Measurements from ENCODE around the gene HIGD1C. TPM values are rescaled to one million over a fixed set of nuclear protein-coding genes. Genes with fewer than 3 reads are reported as not detected.
"Not testable (repeated sequence)": the region's sequence is repeated elsewhere in the genome, so short reads cannot be mapped to it uniquely, and the experiment has no call there.

HIGD1C gene
- total RNA-seq, 1 experiment from 2014 or later, result not detected

DNA sequence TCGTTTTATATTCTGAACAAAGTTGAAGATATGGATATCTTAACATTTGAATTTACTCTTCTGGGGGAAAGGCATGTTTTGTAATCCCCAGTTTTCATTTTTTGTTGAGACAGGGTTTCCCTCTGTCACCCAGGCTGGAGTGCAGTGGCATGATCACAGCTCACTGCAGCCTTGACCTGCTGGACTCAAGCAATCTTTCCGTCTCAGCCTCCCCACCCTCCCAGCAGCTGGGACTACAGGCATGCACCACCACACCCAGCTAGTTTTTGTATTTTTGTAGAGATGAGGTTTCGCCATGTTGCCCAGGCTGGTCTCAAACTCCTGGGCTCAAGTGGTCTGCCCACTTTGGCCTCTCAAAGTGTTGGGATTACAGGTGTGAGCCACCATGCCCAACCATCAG is 25.4 kb upstream of the HIGD1C start:
- peaks cover 23% of the 10 kb centered on the region for H3K4me1 ChIP-seq
- not testable (repeated sequence) for H3K9me3 ChIP-seq (replicated peaks); H3K4me3 ChIP-seq; H3K36me3 ChIP-seq; H3K27me3 ChIP-seq; DNase-seq; H3K27ac ChIP-seq

- H3K4me1 ChIP-seq, result peaks cover 23% of the 10 kb centered on the region
- DNase-seq, result no peak
- no peaks in the 10 kb centered on the region for H3K9me3 ChIP-seq (replicated peaks)
- no peak overlapping the region for H3K27ac ChIP-seq
- no peaks in the 10 kb centered on the region for H3K27me3 ChIP-seq
- H3K36me3 ChIP-seq, result no peaks in the 10 kb centered on the region
- H3K4me3 ChIP-seq, result no peak overlapping the region
These were observed 25.0 kb upstream of the HIGD1C start for GRCh38 chr12:50927356-50927755.

- Histone ChIP-seq H3K9me3 (replicated peaks) (no peaks in the 10 kb centered on the region), H3K4me3 (no peak overlapping the region), H3K27me3 (no peaks in the 10 kb centered on the region), H3K27ac (no peak overlapping the region), H3K4me1 (peaks cover 23% of the 10 kb centered on the region), H3K36me3 (no peaks in the 10 kb centered on the region)
- no peak for DNase-seq
These were observed 24.5 kb upstream of the HIGD1C start for GRCh38 chr12:50927766-50928224.

- Histone ChIP-seq H3K36me3 (no peaks in the 10 kb centered on the region), H3K9me3 (replicated peaks) (no peaks in the 10 kb centered on the region), H3K4me3 (no peak overlapping the region), H3K27me3 (no peaks in the 10 kb centered on the region), H3K4me1 (peaks cover 22% of the 10 kb centered on the region), H3K27ac (no peak overlapping the region)
- DNase-seq, result peak; percentile 66 to 72
These were observed 24.0 kb upstream of the HIGD1C start for GRCh38 chr12:50928392-50928791.

DNA sequence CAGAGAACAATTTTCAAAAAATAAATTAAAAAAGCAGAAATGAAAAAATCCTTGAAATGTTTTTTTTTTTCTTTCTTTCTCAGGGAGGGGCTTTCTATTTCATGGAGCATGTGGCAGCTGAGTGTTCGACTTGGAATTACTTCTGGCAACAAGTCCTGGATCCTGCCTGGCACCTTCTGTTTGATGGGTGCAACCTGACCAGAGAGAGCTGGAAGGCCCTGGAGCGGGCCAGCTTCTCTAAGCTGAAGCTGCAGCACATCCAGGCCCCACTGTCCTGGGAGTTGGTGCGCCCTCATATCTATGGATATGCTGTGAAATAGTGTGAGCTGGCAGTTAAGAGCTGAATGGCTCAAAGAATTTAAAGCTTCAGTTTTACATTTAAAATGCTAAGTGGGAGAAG is 22.5 kb upstream of the HIGD1C start:
- H3K4me3 ChIP-seq, result no peak overlapping the region
- H3K27ac ChIP-seq, result no peak overlapping the region
- H3K4me1 ChIP-seq, result peaks cover 21% of the 10 kb centered on the region
- H3K27me3 ChIP-seq, result no peaks in the 10 kb centered on the region
- no peak for DNase-seq
- no peaks in the 10 kb centered on the region for H3K9me3 ChIP-seq (replicated peaks)
- no peaks in the 10 kb centered on the region for H3K36me3 ChIP-seq

DNA sequence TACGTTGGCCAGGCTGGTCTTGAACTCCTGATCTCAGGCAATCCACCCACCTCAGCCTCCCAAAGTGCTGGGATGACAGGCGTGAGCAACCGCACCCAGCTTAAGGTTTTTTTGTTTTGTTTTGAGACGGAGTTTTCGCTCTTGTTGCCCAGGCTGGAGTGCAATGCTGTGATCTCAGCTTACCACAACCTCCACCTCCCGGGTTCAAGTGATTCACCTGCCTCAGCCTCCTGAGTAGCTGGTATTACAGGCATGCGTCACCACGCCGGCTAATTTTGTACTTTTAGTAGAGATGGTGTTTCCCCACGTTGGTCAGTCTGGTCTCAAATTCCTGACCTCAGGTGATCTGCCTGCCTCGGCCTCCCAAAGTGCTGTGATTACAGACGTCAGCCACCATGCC is 21.9 kb upstream of the HIGD1C start:
- H3K4me3 ChIP-seq, DNase-seq: not testable (repeated sequence)
- peaks cover 24% of the 10 kb centered on the region for H3K4me1 ChIP-seq

GRCh38 chr12:50932787-50933280 is 19.5 kb upstream of the HIGD1C start:
- DNase-seq, result no peak
- no peak overlapping the region for H3K27ac ChIP-seq
- H3K4me1 ChIP-seq, result peaks cover 17% of the 10 kb centered on the region
- H3K9me3 ChIP-seq (replicated peaks), result no peaks in the 10 kb centered on the region
- no peaks in the 10 kb centered on the region for H3K27me3 ChIP-seq
- H3K4me3 ChIP-seq, result no peak overlapping the region
- no peaks in the 10 kb centered on the region for H3K36me3 ChIP-seq

More for the DNA sequence above, 21.9 kb upstream of the HIGD1C start:
- H3K27me3 ChIP-seq; H3K36me3 ChIP-seq; H3K27ac ChIP-seq; H3K9me3 ChIP-seq (replicated peaks): not testable (repeated sequence)

DNA sequence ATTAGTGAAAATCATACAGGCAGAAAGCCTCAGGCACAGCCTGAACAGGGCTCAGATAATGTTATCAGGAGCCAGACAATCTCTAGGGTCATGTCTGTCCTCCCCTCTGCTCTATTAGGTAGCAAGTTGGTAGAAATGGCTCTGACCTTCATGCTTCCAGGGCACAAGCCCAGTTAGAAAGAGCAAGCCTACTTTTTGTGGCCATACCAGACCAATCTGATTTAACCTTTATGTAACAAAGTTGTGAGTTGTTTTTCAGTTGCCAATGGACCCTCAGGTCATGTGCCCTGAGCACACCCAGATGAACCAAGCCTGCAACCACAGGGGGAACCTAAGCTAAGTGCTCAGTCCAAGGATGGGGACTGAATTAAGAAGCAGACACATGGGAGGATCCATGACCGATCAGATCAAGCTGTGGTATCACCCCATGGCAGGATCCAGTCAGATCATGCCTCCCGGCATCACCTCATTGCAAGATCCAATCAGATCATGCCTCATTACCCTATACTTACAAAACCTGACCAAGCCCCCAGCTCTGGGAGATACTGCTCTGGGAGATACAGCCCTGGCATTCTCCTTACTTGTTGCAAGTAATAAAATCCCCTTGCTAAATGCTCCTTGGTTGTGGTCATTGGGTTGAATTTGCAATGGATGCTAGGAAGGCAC is 18.8 kb upstream of the HIGD1C start:
- no peaks in the 10 kb centered on the region for H3K27me3 ChIP-seq
- H3K4me3 ChIP-seq, result no peak overlapping the region
- H3K9me3 ChIP-seq (replicated peaks), result no peaks in the 10 kb centered on the region
- H3K4me1 ChIP-seq, result peaks cover 10% of the 10 kb centered on the region
- H3K36me3 ChIP-seq, result no peaks in the 10 kb centered on the region
- DNase-seq, result peak; percentile 31 to 47
- no peak overlapping the region for H3K27ac ChIP-seq

DNA sequence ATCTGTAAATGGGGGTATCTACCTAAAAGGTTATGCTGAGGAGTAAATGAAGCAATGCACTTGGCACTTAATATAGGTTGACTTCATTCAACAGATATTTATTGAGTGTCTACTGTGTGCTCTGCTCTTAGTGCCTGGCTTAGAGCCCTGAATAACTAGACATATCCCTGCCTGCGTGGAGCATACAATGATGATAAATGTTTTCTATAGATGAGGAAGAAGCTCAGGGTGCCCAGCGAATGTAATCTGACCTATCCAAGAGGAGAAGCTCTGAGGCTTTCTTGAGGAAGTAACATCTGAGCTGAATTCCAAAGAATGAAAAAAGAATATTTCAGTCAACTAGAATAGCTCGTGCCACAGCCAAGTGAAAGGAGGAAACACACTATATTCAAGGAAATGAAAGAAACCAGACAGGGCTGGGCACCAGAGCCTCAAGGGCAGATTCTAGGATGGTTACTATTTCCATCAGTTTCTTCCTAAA is 17.9 kb upstream of the HIGD1C start:
- no peak for DNase-seq
- no peak overlapping the region for H3K27ac ChIP-seq
- H3K4me3 ChIP-seq, result no peak overlapping the region
- no peaks in the 10 kb centered on the region for H3K36me3 ChIP-seq
- no peaks in the 10 kb centered on the region for H3K9me3 ChIP-seq (replicated peaks)
- H3K27me3 ChIP-seq, result no peaks in the 10 kb centered on the region
- H3K4me1 ChIP-seq, result peaks cover 7% of the 10 kb centered on the region

GRCh38 chr12:50934981-50935807 is 17.1 kb upstream of the HIGD1C start:
- Histone ChIP-seq H3K27ac (no peak overlapping the region), H3K27me3 (no peaks in the 10 kb centered on the region), H3K4me1 (peaks cover 7% of the 10 kb centered on the region), H3K9me3 (replicated peaks) (no peaks in the 10 kb centered on the region), H3K36me3 (no peaks in the 10 kb centered on the region), H3K4me3 (no peak overlapping the region)
- DNase-seq, result no peak

GRCh38 chr12:50936821-50937530 is 15.4 kb upstream of the HIGD1C start:
- DNase-seq, result no peak
- Histone ChIP-seq H3K27ac (no peak overlapping the region), H3K36me3 (no peaks in the 10 kb centered on the region), H3K4me3 (no peak overlapping the region), H3K27me3 (no peaks in the 10 kb centered on the region), H3K9me3 (replicated peaks) (no peaks in the 10 kb centered on the region), H3K4me1 (peaks cover 7% of the 10 kb centered on the region)

- DNase-seq, result no peak
- H3K9me3 ChIP-seq (replicated peaks), result no peaks in the 10 kb centered on the region
- H3K27me3 ChIP-seq, result no peaks in the 10 kb centered on the region
- no peaks in the 10 kb centered on the region for H3K36me3 ChIP-seq
- H3K4me1 ChIP-seq, result peaks cover 7% of the 10 kb centered on the region
- no peak overlapping the region for H3K4me3 ChIP-seq
- H3K27ac ChIP-seq, result no peak overlapping the region
These were observed 14.7 kb upstream of the HIGD1C start for GRCh38 chr12:50937653-50938052.

DNA sequence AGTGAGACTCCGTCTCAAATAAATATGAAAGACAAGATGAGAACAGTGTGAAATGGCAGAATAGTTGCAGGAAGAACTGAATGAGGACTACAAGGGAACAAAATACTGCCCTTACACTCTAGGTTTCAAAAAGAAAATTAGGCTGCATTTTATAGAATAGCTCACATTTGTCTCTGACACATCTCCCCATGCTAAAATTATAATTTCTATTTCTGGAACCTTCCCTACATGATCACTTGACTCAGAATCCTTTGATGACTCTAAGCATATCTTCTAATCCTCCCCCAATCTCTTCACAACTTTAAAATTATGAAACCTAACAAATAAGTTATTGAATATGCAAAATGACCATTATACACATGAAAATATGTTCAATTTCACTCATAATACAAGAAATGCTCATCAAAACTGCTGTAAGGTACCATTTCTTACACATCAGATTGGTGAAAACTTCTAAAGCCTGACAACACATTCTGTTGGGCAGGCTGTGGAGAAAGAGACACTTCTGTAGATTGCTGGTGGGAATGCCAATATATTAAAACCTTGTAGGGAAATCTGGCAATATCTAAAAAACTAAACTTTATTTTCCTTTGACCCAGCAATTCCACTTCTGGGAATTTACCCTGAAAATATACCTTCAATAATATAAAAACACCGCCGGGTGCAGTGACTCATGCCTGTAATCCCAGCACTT is 4.3 kb upstream of the HIGD1C start:
- Histone ChIP-seq H3K4me3 (no peak overlapping the region), H3K36me3 (no peaks in the 10 kb centered on the region), H3K27me3 (no peaks in the 10 kb centered on the region), H3K27ac (no peak overlapping the region), H3K4me1 (no peaks in the 10 kb centered on the region), H3K9me3 (replicated peaks) (0 out of 2 replicates have a peak, but pooled peaks cover 4% of the 10 kb centered on the region)
- no peak for DNase-seq

DNA sequence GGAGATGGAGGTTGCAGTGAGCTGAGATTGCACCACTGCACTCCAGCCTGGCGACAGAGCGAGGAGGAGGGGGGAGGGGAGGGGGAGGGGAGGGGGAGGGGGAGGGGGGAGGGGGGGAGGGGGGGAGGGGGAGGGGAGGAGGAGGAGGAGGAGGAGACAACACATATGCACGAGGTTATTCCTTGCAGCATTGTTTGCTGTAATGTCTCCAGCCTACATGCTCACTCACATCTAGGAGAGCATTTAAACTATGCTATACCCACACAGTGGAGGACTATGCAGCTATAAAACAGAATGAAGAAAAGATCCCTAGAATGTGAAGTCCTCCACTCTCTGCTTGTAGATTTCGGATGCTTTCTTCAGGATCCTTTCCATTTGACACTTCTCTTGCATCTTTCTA is 3.5 kb upstream of the HIGD1C start:
- DNase-seq, result no peak
- no peaks in the 10 kb centered on the region for H3K4me1 ChIP-seq
- H3K36me3 ChIP-seq, result no peaks in the 10 kb centered on the region
- 0 out of 2 replicates have a peak, but pooled peaks cover 4% of the 10 kb centered on the region for H3K9me3 ChIP-seq (replicated peaks)
- H3K27me3 ChIP-seq, result no peaks in the 10 kb centered on the region
- no peak overlapping the region for H3K4me3 ChIP-seq
- no peak overlapping the region for H3K27ac ChIP-seq

All from SJCRH30 (cell line).